Hematopoietic multipotent progenitor cell treated with erythropoietin and hydrocortisone succinate and interleukin-3 and kit ligand, for 4 days (in vitro differentiated cells): ENCODE results near the gene ATXN7L1.

ENCODE experiments used
- DNase-seq: peaks from one replicate; pipeline ENCODE4 v3.0.0-alpha.2; 2015

ATXN7L1 gene

GRCh38 chr7:105639667-105640493 lies 236.5 kb downstream of the ATXN7L1 start:
- DNase-seq = no peak

- no peak for DNase-seq
Observed at GRCh38 chr7:105638902-105639495, 237.4 kb downstream of the ATXN7L1 start.

DNA sequence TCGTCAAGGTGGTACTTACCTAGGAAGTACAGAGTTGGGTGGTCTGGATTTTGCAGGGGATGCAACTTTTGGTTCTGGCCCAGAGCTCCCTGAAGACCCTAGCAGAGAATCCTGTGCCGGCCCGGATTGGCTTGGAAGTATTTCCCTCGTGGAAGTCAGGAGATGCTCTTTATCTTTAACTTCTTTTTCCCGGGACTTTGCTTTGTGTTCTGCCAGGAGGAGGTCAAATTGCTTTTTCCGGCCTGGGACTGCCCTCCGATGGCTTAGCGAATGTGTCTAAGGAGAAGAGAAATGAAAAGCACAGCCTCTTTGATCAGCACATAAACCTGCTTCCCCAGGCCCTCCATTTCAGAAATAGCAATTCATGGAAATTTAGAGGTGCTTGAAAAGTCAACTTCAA lies 238.1 kb downstream of the ATXN7L1 start:
- DNase-seq = no peak

GRCh38 chr7:105637755-105638154 lies 238.6 kb downstream of the ATXN7L1 start:
- DNase-seq = no peak

GRCh38 chr7:105636982-105637381 lies 239.4 kb downstream of the ATXN7L1 start:
- no peak for DNase-seq

DNA sequence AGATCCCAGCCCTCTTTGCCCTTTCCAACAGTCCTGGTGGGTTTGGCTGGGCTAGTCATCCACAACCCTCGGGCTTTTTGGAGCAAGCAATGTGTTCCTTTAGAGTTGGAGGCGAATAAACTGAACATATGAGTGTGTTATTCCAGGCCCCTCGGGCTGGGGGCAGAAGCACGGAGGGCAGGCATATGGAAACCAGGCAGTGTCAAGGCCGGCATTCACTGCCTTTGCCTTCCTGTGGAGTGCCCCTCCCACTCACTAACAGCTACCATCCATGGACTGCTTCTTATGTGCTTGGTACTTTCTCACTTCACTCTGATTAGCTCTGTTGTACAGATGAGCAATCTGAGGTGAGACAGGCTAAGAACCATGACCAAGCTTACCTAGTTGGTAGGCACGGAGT lies 241.2 kb downstream of the ATXN7L1 start:
- no peak for DNase-seq

DNA sequence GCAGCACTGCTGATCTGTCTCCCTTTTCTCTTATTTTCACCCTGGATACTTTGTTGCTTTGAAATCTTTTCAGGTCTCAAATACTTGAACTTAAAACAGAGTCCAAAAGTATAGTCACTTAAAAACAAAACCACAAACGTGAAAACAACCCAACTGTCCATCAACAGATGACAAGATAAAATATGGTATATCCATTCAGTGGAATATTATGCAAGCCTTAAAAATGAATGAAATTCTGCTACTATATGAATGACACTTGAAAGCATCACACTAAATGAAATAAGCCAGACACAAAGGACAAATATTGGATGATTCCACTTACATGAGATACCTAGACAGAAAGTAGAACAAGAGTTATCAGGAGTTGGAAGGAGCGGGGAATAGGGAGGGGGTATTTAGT lies 250.4 kb downstream of the ATXN7L1 start:
- DNase-seq = no peak

DNA sequence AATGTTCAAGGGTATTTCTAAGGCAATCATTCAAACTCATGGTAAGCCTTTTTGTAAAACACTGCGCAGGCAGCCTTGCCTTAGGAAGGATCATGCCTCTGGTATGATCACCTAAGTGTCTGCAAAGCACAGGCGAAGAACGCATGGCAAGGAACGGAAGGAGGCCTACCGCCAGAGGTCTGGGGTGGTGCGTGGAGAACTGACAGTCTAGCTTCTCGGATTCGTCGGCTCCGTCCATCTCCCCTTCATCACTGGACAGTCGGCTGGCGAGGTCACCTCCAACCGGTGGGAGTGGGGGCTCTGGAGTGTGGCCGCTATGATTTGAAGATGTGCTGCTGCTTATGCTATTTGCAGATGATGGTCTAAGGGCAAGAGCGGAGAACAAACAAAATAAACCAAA lies 252.5 kb downstream of the ATXN7L1 start:
- no peak for DNase-seq

DNA sequence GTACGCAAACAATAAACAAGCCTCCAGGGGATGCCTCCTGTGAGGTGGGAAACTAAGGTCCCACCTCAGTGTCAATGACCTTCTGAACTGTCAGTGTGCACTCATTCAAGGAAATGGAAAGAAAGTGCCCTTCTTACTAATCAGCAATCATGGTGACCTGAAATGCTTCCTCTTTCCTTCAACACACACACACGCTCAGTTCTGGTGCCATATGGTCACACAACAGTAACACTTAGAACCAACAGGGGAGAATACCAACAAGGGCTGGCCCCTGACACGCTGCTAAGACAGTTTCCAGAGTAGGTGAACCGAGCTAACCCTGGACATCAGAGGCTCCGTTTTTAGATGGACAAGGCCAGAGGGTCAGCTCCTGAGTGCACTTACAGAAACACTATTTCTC lies 253.0 kb downstream of the ATXN7L1 start:
- DNase-seq = peak; percentile 20

- no peak for DNase-seq
Observed at GRCh38 chr7:105622106-105622731, 254.2 kb downstream of the ATXN7L1 start.

GRCh38 chr7:105621617-105622016 lies 254.8 kb downstream of the ATXN7L1 start:
- no peak for DNase-seq

DNA sequence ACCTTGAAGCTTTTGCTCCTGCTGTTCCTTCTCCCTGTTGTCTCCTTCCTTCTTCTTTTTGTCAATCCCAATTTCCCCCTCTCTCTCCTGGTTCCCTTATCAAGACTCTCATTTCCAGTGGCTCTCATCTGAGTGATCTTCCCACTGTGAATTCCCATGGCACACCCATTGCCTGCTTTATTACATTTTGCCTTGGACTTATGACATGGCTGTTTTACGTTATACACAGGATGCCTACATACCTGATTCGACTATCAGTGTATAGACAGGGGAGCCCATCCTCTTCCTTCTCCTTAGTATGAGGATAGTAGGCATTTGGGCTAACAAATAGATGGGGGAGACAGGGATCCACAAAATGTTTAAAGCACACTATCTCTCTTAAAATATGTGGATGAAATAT lies 255.2 kb downstream of the ATXN7L1 start:
- no peak for DNase-seq

DNA sequence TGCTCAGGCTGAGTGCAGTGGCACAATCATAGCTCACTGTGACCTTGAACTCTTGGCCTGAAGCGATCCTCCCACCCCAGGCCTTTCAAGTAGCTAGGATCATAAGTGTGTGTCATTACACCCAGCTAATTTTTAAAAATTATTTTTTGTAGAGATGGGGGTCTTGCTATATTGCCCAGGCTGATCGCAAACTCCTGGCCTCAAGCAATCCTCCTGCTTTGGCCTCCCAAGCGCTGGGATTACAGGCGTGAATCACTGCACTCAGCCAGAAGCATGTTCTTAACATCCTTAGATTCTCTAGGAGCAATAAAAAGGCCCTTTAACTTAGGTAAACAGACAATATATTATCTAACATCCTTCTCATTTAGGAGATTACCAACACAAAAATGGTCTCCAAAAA lies 256.8 kb downstream of the ATXN7L1 start:
- no peak for DNase-seq

- no peak for DNase-seq
Observed at GRCh38 chr7:105618016-105618296, 258.4 kb downstream of the ATXN7L1 start.

DNA sequence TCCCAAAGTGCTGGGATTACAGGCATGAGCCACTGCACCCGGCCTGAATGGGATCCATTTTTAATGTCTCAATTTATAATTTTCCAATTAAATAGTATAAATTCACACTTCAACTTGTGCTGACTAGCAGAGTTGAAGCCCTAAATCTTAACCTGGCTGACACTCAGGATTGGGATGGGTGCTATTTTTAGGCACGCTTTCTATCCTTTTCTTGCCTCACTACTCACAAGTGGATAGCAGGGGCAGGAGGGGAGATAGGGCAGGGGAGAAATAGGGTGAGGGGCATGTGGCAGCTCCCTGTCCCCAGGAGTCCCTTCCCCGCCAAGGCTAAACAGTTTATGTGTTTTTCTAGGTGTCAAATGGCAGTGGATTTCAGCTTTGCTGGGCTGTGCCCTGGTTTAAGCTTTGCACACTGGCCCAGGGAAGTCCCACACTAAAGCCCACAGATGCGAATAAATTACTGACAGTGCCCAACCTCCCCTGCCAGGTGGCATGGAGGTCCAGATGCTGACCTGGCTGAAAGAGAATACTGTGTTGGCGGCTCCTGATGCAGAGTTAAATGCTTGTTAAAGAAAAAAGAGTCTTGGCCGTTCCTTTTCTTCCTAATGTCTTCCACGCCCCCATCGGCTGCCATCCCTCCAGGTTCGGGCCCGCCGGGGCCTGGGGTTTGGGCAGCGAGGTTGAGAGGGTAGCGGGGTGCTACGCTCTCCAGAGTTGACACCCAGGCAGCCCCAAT lies 259.0 kb downstream of the ATXN7L1 start:
- DNase-seq = no peak

- no peak for DNase-seq
Observed at GRCh38 chr7:105614341-105614840, 262.0 kb downstream of the ATXN7L1 start.

DNA sequence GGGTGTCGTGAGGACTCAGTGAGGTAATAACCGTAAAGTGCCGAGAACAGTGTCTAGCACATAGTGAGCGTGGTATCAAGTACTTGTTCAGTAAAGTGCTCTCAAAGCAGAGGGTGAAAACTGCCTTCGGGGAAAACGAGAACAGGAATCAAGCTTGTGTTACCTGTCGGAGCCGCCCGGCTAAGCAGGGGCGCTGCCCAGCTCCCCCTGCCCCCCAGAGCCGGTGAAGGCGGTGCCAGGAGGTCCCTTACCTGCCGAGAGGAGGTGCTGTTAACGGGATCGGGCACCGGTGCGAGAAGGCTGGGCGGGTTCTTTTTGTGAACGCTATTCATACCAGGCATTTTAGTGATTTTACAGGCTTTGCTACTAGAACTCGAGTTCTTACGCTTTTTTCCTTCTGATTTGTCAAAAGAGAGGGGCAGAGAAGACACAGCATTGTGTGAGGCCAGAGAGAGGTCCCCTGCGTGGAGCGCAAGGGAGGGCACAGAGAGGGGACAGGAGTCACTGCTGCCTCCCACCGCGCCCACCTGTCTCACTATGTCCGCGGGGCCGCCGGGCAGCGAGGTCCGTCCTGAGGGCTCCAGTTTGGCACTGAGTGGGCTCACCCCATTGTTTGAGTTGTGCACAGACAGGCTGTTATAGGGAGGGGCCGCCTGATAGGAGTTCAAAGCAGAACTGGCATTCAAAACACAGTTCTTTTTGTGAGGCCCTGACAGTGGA lies 262.6 kb downstream of the ATXN7L1 start:
- no peak for DNase-seq

GRCh38 chr7:105612806-105613205 lies 263.6 kb downstream of the ATXN7L1 start:
- DNase-seq = no peak

- no peak for DNase-seq
Observed at GRCh38 chr7:105611856-105612775, 264.3 kb downstream of the ATXN7L1 start.

DNA sequence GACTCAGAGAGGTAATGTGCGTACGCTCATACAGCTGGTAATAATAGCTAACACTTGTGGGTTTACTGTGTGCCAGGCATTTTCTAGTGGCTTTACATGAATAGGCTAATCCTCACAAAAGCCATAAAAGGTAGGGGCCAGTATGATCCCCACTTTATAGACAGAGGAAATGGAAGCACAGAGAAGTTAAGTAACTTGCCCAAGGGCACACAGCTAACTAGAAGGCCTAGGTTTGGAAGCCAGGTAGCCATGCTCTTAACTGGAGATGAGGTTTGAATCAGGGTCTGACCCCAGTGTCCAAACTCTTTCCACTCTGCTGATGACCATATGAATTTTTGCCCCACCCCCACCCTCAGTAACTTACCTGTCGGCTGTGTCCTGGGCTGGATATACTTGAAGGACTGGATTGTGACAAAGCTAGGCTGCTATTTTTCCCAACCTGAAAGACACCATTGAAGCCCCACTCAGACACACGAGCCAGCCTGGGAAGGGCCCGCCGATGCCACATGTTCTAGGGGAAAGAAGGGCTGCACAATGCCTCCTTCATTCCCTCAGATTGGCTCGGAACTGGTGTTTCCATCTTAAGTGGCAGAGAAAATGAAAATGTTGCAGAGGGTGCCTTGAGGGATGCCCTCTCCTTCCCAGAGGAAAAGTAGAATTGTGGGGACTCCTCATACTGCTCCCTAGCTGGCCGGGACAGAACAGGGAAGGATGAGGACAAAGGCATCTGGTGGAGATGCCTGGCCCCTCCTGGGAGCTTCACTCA lies 266.1 kb downstream of the ATXN7L1 start:
- no peak for DNase-seq
